MM.1S (cell line): ENCODE measurements around the gene FREM1.
A peak's percentile ranks its signal among the peaks of the same experiment; 100 is the strongest.

Source experiments
- DNase-seq: peaks from one replicate; pipeline ENCODE4 v3.0.0-alpha.2; 2015
- H2AFZ ChIP-seq: fragments of 300-600 bp; sonication (generic); 2 replicates; pipeline ENCODE4 v1.6.0; 2016; ENCODE audit warnings: antibody characterized with exemption, low read length
- H3F3A ChIP-seq: fragments of 300-600 bp; sonication (generic); 2 replicates; pipeline ENCODE4 v1.6.1; 2016; ENCODE audit warnings: mild to moderate bottlenecking, antibody characterized with exemption, low read length, moderate library complexity, mixed read lengths; ENCODE audit not compliant: insufficient read depth
- H3K27ac ChIP-seq: fragments of 300-600 bp; sonication (generic); 2 replicates; pipeline ENCODE4 v1.5.1; 2016; ENCODE audit warnings: mild to moderate bottlenecking, low read length
- H3K27me3 ChIP-seq: fragments of 300-600 bp; sonication (generic); replicated peaks from 2 replicates; pipeline ENCODE4 v1.6.0; 2016; ENCODE audit warnings: low read length; ENCODE audit not compliant: insufficient read depth
- H3K36me3 ChIP-seq: fragments of 300-600 bp; sonication (generic); replicated peaks from 2 replicates; pipeline ENCODE4 v1.6.1; 2016; ENCODE audit warnings: mild to moderate bottlenecking, low read length, mixed read lengths; ENCODE audit not compliant: insufficient read depth
- H3K4me1 ChIP-seq: fragments of 300-600 bp; sonication (generic); 2 replicates; pipeline ENCODE4 v1.6.1; 2016; ENCODE audit warnings: low read length, mixed read lengths
- H3K4me2 ChIP-seq: fragments of 300-600 bp; sonication (generic); 2 replicates; pipeline ENCODE4 v1.6.0; 2016; ENCODE audit warnings: low read depth, low read length
- H3K4me3 ChIP-seq: fragments of 300-600 bp; sonication (generic); 2 replicates; pipeline ENCODE4 v1.5.1; 2016; ENCODE audit warnings: low read length, mixed read lengths
- H3K79me2 ChIP-seq: fragments of 300-600 bp; sonication (generic); 2 replicates; pipeline ENCODE4 v1.6.1; 2016; ENCODE audit warnings: mixed run types, low read length, mixed read lengths
- H3K9ac ChIP-seq: fragments of 300-600 bp; sonication (generic); 2 replicates; pipeline ENCODE4 v1.6.1; 2016; ENCODE audit warnings: low read length, mixed read lengths
- H3K9me2 ChIP-seq: fragments of 300-600 bp; sonication (generic); replicated peaks from 2 replicates; pipeline ENCODE4 v1.6.1; 2016; ENCODE audit warnings: mild to moderate bottlenecking, low read length, mixed read lengths; ENCODE audit not compliant: insufficient read depth
- H3K9me3 ChIP-seq: fragments of 300-600 bp; sonication (generic); replicated peaks from 2 replicates; pipeline ENCODE4 v1.6.1; 2016; ENCODE audit warnings: mild to moderate bottlenecking, low read length, mixed read lengths; ENCODE audit not compliant: insufficient read depth
- H4K20me1 ChIP-seq: fragments of 300-600 bp; sonication (generic); 2 replicates; pipeline ENCODE4 v1.6.1; 2016; ENCODE audit warnings: mild to moderate bottlenecking, low read length, moderate library complexity, mixed read lengths; ENCODE audit not compliant: insufficient read depth
- CTCF ChIP-seq: fragments of 300-600 bp; sonication (generic); IDR thresholded peaks from 2 replicates; pipeline ENCODE4 v1.5.1; 2016; ENCODE audit warnings: antibody characterized with exemption, low read length, mixed read lengths
- EZH2 ChIP-seq: fragments of 300-600 bp; sonication (generic); optimal IDR thresholded peaks from 2 replicates; pipeline ENCODE3; 2017; ENCODE audit warnings: low read depth, mild to moderate bottlenecking, antibody characterized with exemption, low read length, mixed read lengths
- EZH2phosphoT487 ChIP-seq: fragments of 300-600 bp; sonication (generic); IDR thresholded peaks from 2 replicates; pipeline ENCODE4 v1.6.1; 2018; ENCODE audit warnings: antibody characterized with exemption, low read length

The FREM1 gene

GRCh38 chr9:14692470-14693250, 217.6 kb downstream of the FREM1 start:
- H3K4me3 ChIP-seq, result peak overlapping the region; percentile 61

GRCh38 chr9:14690948-14691730, 219.1 kb downstream of the FREM1 start:
- no peak overlapping the region for H2AFZ ChIP-seq
- H3K27ac ChIP-seq, result no peak overlapping the region
- peak overlapping the region; percentile 60; the same call in 1 of the 2 replicates for H3K4me2 ChIP-seq
- no peak for DNase-seq
- no peaks in the 10 kb centered on the region for H4K20me1 ChIP-seq
- no peaks in the 10 kb centered on the region for H3K9me3 ChIP-seq
- H3K9me2 ChIP-seq, result no peaks in the 10 kb centered on the region
- no peak overlapping the region for H3K4me3 ChIP-seq
- H3K27me3 ChIP-seq, result no peaks in the 10 kb centered on the region
- peaks cover 32% of the 10 kb centered on the region for H3K79me2 ChIP-seq
- peaks cover 7% of the 10 kb centered on the region; the same call in 1 of the 2 replicates for H3F3A ChIP-seq
- 0 out of 2 replicates have a peak, but pooled peaks cover 4% of the 10 kb centered on the region for H3K4me1 ChIP-seq
- H3K9ac ChIP-seq, result no peak overlapping the region
- no peaks in the 10 kb centered on the region for H3K36me3 ChIP-seq
- TF ChIP-seq CTCF (no peak), EZH2 (no peak), EZH2phosphoT487 (no peak)

More at GRCh38 chr9:14692470-14693250, 217.6 kb downstream of the FREM1 start:
- no peak for TF ChIP-seq CTCF
- TF ChIP-seq EZH2, result no peak
- TF ChIP-seq EZH2phosphoT487, result no peak
- Histone ChIP-seq H4K20me1 (no peaks in the 10 kb centered on the region), H3K9me2 (no peaks in the 10 kb centered on the region), H3K27me3 (no peaks in the 10 kb centered on the region), H3K4me1 (0 out of 2 replicates have a peak, but pooled peaks cover 4% of the 10 kb centered on the region), H3K9me3 (no peaks in the 10 kb centered on the region), H3K36me3 (no peaks in the 10 kb centered on the region), H3F3A (peaks cover 7% of the 10 kb centered on the region; the same call in 1 of the 2 replicates), H3K27ac (peak overlapping the region; percentile 65; the same call in 1 of the 2 replicates), H3K9ac (peak overlapping the region; percentile 51), H3K79me2 (peaks cover 32% of the 10 kb centered on the region), H2AFZ (no peak overlapping the region), H3K4me2 (peak overlapping the region; percentile 60; the same call in 1 of the 2 replicates)
- DNase-seq, result peak; percentile 14

- Histone ChIP-seq H2AFZ (no peak overlapping the region), H3K27ac (no peak overlapping the region), H4K20me1 (no peaks in the 10 kb centered on the region), H3K4me3 (no peak overlapping the region), H3K9me2 (no peaks in the 10 kb centered on the region), H3K9ac (no peak overlapping the region), H3K27me3 (no peaks in the 10 kb centered on the region), H3K4me1 (0 out of 2 replicates have a peak, but pooled peaks cover 4% of the 10 kb centered on the region), H3K36me3 (no peaks in the 10 kb centered on the region), H3F3A (no peaks in the 10 kb centered on the region), H3K9me3 (no peaks in the 10 kb centered on the region), H3K79me2 (peaks cover 27% of the 10 kb centered on the region), H3K4me2 (no peak overlapping the region)
- DNase-seq, result no peak
- TF ChIP-seq EZH2, result no peak
These were observed 223.0 kb downstream of the FREM1 start for GRCh38 chr9:14687042-14687719.
